Breast epithelium (tissue), 4 donors: ENCODE measurements around the gene EDN3. TPM values are rescaled to one million over a fixed set of nuclear protein-coding genes. Genes with fewer than 3 reads are reported as not detected.

Experiments
- DNase-seq, 2 donors: peaks; one replicate each; pipeline ENCODE4 v3.0.0-alpha.2; 2019; ENCODE audit warnings: low spot score in 2 of 2
- H3K27ac ChIP-seq, 2 donors: fragments of 200-600 bp; sonication (generic) in 1 of 2; one replicate each; pipeline ENCODE4 v1.5.1; 2016 to 2019; ENCODE audit warnings: mild to moderate bottlenecking in 1 of 2
- H3K27me3 ChIP-seq, 2 donors: fragments of 200-600 bp; sonication (generic) in 1 of 2; one replicate each; pipeline versions ENCODE4 v1.5.1 to v1.6.0; 2017 to 2019; ENCODE audit warnings: control low read depth in 1 of 2, mild to moderate bottlenecking in 1 of 2
- H3K36me3 ChIP-seq: fragments of 200-600 bp; one replicate; pipeline ENCODE4 v1.5.1; 2019
- H3K4me1 ChIP-seq, 2 donors: fragments of 200-600 bp; sonication (generic); one replicate each; pipeline ENCODE4 v1.5.1; 2016 to 2019; ENCODE audit warnings: control low read depth in 1 of 2
- H3K4me3 ChIP-seq, 3 donors: fragments of 200-600 bp; sonication (generic); 1 replicate in 2 of 3; 2 replicates in 1 of 3; pipeline ENCODE4 v1.5.1; 2016 to 2019; ENCODE audit warnings: mild to moderate bottlenecking in 3 of 3, moderate library complexity in 2 of 3
- H3K9me3 ChIP-seq, 2 donors: fragments of 200-600 bp; sonication (generic) in 1 of 2; one replicate each; pipeline ENCODE4 v1.5.1; 2016 to 2019; ENCODE audit warnings: control low read depth in 1 of 2
- CTCF ChIP-seq, 3 donors: fragments of 450-650 bp; IDR thresholded peaks; one replicate each; pipeline ENCODE4 v1.5.1; 2016 to 2017; ENCODE audit warnings: antibody characterized with exemption in 3 of 3, mild to moderate bottlenecking in 3 of 3, moderate library complexity in 3 of 3
- POLR2A ChIP-seq: fragments of 450-650 bp; IDR thresholded peaks from one replicate; pipeline ENCODE4 v1.6.1; 2016; ENCODE audit warnings: antibody characterized with exemption, mild to moderate bottlenecking, moderate library complexity
- POLR2AphosphoS5 ChIP-seq, 3 donors: sonication (generic); formaldehyde crosslinking; IDR thresholded peaks; one replicate each; pipeline ENCODE4 v1.6.1; 2017; ENCODE audit warnings: antibody characterized with exemption in 3 of 3
- intact Hi-C: fragments of 100-400 bp; cut with DNase I; formaldehyde crosslinking; loops from one replicate; pipeline ENCODE4 v1.15.1; 2023; ENCODE audit warnings: low total_unique reads
- total RNA-seq, 3 donors: library from RNA; depleted of rRNA; stranded (reverse); fragments of >200 nt; gene quantifications; one replicate each; pipeline ENCODE4 v1.1.0, GENCODE V29; 2016

Gene EDN3, protein sequence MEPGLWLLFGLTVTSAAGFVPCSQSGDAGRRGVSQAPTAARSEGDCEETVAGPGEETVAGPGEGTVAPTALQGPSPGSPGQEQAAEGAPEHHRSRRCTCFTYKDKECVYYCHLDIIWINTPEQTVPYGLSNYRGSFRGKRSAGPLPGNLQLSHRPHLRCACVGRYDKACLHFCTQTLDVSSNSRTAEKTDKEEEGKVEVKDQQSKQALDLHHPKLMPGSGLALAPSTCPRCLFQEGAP
- 10 to 100 TPM in 1 of 3 donors, 1 to 10 TPM in 1, under 1 TPM in 1; 0.96 to 12.1 (median 6.9) TPM for total RNA-seq

DNA sequence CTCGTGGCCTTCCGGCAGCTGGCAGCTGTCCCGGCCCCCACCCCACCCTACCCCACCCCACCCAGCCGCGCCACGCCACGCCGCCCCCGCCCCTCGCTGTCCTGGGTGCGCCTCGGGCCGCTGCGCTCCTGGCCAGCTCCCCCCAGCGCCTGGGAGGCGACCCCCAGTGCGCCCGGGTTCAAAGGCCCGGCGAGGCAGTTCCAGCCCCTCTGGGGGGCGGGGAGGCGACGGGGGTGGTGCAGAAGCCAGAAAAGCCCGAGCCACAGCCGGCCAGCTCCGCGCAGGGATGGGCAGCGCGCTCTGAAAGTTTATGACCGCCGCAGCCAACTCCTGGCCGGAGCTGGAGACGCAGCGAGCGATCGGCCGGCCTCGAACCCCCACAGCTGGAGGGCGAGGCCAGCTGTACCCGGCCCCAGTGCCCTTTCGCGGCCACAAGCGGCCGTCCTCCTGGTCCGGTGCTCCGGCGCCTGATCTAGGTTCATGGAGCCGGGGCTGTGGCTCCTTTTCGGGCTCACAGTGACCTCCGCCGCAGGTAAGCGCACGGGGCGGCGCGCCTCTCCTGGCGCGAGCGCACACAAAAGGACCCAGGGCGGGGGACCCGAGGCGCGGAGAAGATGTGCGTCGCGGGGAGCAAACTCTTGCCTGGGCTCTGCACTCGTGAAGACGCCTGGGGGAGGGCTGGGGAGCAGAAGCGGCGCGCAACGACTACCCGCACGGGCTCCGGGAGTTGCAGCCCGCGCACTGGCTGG is at the start of gene EDN3:
EDN3 (plus strand) TSS at position 279 of the 749 bp plus-strand sequence; CDS start at position 481, 202 bp downstream.
- no peak for DNase-seq
- Histone ChIP-seq H3K27me3 (peaks cover 0 to 37% of the 10 kb centered on the region in 2 donors), H3K9me3 (no peaks in the 10 kb centered on the region), H3K27ac (peak within 1 kb of the TSS; percentile 62 to 72), H3K36me3 (no peaks in the 10 kb centered on the region), H3K4me1 (no peaks in the 10 kb centered on the region), H3K4me3 (peak within 1 kb of the TSS in 2 of 3 donors; percentile 57 to 64)
- intact Hi-C loops, result no loop called here
- TF ChIP-seq POLR2AphosphoS5 (IDR thresholded peaks at IDR 0.05) (no peak), POLR2A (no peak), CTCF (IDR thresholded peaks at IDR 0.05) (no peak)

DNA sequence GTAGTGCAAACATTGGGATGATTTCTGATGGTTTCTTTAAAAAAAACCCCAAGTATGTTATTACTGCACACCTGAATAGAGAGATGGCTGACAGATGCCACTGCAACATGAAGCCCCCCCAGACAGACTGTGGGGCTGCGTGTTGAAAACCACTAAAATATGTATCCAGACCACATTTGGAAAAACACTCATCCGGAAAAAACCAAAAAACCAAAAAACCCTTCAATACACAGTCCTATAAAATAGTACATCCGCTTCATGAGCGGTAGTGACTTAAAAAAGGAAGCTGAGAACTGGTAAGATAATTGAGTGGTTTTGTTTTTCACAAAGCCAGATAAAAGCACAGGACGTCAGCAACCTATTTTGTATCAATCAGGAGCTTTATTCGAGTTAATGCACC is 47.1 kb upstream of the EDN3 start:
- Histone ChIP-seq H3K4me3 (no peak overlapping the region), H3K27ac (no peak overlapping the region), H3K9me3 (no peaks in the 10 kb centered on the region), H3K4me1 (no peaks in the 10 kb centered on the region), H3K36me3 (no peaks in the 10 kb centered on the region), H3K27me3 (no peaks in the 10 kb centered on the region)
- TF ChIP-seq POLR2A, result no peak
- no peak for TF ChIP-seq POLR2AphosphoS5 (IDR thresholded peaks at IDR 0.05)
- TF ChIP-seq CTCF (IDR thresholded peaks at IDR 0.05), result no peak
- no peak for DNase-seq
- intact Hi-C loops, result no loop called here

DNA sequence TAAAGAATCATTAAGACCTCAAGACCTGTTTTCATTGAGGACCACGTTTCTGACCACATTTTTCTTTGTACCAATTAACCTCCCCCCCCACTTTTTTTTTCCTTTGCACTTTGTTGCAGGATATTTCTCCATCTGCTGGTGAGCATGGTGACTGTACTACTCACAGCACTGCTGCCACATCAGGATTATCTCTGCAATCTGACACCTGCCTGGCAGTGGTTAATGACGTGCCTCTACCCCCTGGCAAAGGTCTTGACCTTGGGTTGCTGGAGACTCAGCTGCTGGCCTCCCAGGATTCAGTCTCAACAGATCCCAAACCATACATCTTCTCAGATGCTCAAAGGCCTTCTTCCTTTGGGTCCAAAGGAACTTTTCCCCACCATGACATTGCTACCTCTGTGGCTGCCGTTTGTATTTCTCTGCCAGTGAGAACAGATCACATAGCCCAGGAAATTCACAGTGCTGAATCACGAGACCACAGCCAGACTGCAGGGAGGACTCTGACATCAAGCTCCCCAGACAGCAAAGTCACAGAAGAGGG is 46.6 kb upstream of the EDN3 start:
- Histone ChIP-seq H3K4me3 (no peak overlapping the region), H3K9me3 (no peaks in the 10 kb centered on the region), H3K4me1 (no peaks in the 10 kb centered on the region), H3K27me3 (no peaks in the 10 kb centered on the region), H3K27ac (no peak overlapping the region), H3K36me3 (no peaks in the 10 kb centered on the region)
- intact Hi-C loops, result no loop called here
- TF ChIP-seq POLR2AphosphoS5 (IDR thresholded peaks at IDR 0.05) (no peak), POLR2A (no peak), CTCF (IDR thresholded peaks at IDR 0.05) (no peak)
- DNase-seq, result no peak

DNA sequence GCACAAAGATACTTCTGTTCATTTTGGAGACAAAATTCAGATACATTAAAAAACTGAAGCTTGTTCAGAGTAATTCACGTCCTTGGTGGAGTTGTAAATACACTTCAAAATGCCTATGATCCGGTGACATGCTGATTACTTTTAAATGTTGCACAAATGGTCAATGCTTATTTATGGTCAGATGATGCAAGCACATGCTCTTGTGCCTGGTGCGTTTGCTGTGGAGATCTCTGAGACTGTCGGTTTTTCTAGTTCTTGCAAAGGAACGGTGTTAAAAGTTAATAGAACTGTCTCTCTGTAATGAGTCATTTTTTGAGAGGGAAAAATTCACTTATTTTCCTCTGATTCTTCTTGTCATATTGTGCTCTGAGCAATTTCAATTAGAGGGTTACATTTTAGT is 45.2 kb upstream of the EDN3 start:
- no peak for TF ChIP-seq POLR2A
- TF ChIP-seq CTCF (IDR thresholded peaks at IDR 0.05), result no peak
- no peak for TF ChIP-seq POLR2AphosphoS5 (IDR thresholded peaks at IDR 0.05)
- H3K36me3 ChIP-seq, result no peaks in the 10 kb centered on the region
- DNase-seq, result no peak
- no peak overlapping the region for H3K27ac ChIP-seq
- no peaks in the 10 kb centered on the region for H3K9me3 ChIP-seq
- H3K4me1 ChIP-seq, result no peaks in the 10 kb centered on the region
- H3K27me3 ChIP-seq, result no peaks in the 10 kb centered on the region
- intact Hi-C loops, result no loop called here
- H3K4me3 ChIP-seq, result no peak overlapping the region

- Histone ChIP-seq H3K9me3 (no peaks in the 10 kb centered on the region), H3K36me3 (no peaks in the 10 kb centered on the region), H3K27me3 (peaks cover 0 to 7% of the 10 kb centered on the region in 2 donors), H3K4me1 (no peaks in the 10 kb centered on the region), H3K4me3 (no peak overlapping the region), H3K27ac (no peak overlapping the region)
- no peak for DNase-seq
- TF ChIP-seq POLR2A, result no peak
- no peak for TF ChIP-seq POLR2AphosphoS5 (IDR thresholded peaks at IDR 0.05)
- no peak for TF ChIP-seq CTCF (IDR thresholded peaks at IDR 0.05)
- intact Hi-C loops, result no loop called here
Observed at GRCh38 chr20:59258221-59258621, 42.2 kb upstream of the EDN3 start.
